Liver (tissue), 9 donors: ENCODE results near the gene BCL2L13. TPM values are rescaled to one million over a fixed set of nuclear protein-coding genes. Genes with fewer than 3 reads are reported as not detected.
"Not testable (repeated sequence)": the region's sequence is repeated elsewhere in the genome, so short reads cannot be mapped to it uniquely, and the experiment has no call there.

ENCODE experiments used
- DNase-seq: peaks from one replicate; pipeline ENCODE4 v3.0.0-alpha.2; 2017; ENCODE audit warnings: low spot score
- H3K27ac ChIP-seq, 2 donors: one replicate each; pipeline ENCODE4 v1.7.0; 2013; ENCODE audit warnings: inconsistent platforms in 2 of 2, low read length in 2 of 2, control low read depth in 1 of 2, low read depth in 1 of 2, mild to moderate bottlenecking in 1 of 2
- H3K27me3 ChIP-seq, 4 donors: one replicate each; pipeline versions ENCODE4 v1.6.1 to v1.7.0; 2013; ENCODE audit warnings: low read length in 3 of 4, inconsistent platforms in 1 of 4, mild to moderate bottlenecking in 1 of 4, moderate library complexity in 1 of 4; ENCODE audit not compliant: control insufficient read depth in 4 of 4, insufficient read depth in 4 of 4
- H3K36me3 ChIP-seq, 4 donors: one replicate each; pipeline versions ENCODE4 v1.6.1 to v1.7.0; 2013; ENCODE audit warnings: low read length in 3 of 4, mild to moderate bottlenecking in 3 of 4, low read depth in 1 of 4, moderate library complexity in 1 of 4; ENCODE audit not compliant: control insufficient read depth in 4 of 4, insufficient read depth in 3 of 4
- H3K4me1 ChIP-seq, 4 donors: one replicate each; pipeline versions ENCODE4 v1.6.1 to v1.7.0; 2013; ENCODE audit warnings: low read length in 3 of 4, mild to moderate bottlenecking in 3 of 4, moderate library complexity in 1 of 4; ENCODE audit not compliant: control insufficient read depth in 4 of 4, insufficient read depth in 4 of 4
- H3K4me3 ChIP-seq, 3 donors: one replicate each; pipeline versions ENCODE4 v1.6.1 to v1.7.0; 2013; ENCODE audit warnings: low read length in 3 of 3, control low read depth in 1 of 3, low read depth in 1 of 3, mild to moderate bottlenecking in 1 of 3
- H3K9ac ChIP-seq, 2 donors: one replicate each; pipeline ENCODE4 v1.7.0; 2013; ENCODE audit warnings: low read length in 2 of 2, mild to moderate bottlenecking in 2 of 2, moderate library complexity in 2 of 2, control low read depth in 1 of 2, low read depth in 1 of 2
- H3K9me3 ChIP-seq, 4 donors: one replicate each; pipeline versions ENCODE4 v1.6.1 to v1.7.0; 2013; ENCODE audit warnings: low read length in 3 of 4; ENCODE audit not compliant: control insufficient read depth in 4 of 4
- EGR1 ChIP-seq, 2 donors: IDR thresholded peaks; 2 replicates each; pipeline ENCODE4 v1.6.1; 2016 to 2018; ENCODE audit warnings: antibody characterized with exemption in 2 of 2, low read depth in 2 of 2
- FOXA1 ChIP-seq: IDR thresholded peaks from 2 replicates; pipeline ENCODE4 v1.6.1; 2016; ENCODE audit warnings: antibody characterized with exemption
- FOXA2 ChIP-seq: IDR thresholded peaks from 2 replicates; pipeline ENCODE4 v1.6.1; 2016; ENCODE audit warnings: antibody characterized with exemption
- GABPA ChIP-seq, 2 donors: IDR thresholded peaks in 1 of 2; conservative IDR thresholded peaks in 1 of 2; 2 replicates each; pipeline ENCODE4 v1.6.1; 2016; ENCODE audit warnings: antibody characterized with exemption in 2 of 2, mild to moderate bottlenecking in 1 of 2, moderate library complexity in 1 of 2
- HNF4A ChIP-seq, 2 donors: conservative IDR thresholded peaks; 2 replicates each; pipeline ENCODE4 v1.6.1; 2016; ENCODE audit warnings: antibody characterized with exemption in 2 of 2, mild to moderate bottlenecking in 2 of 2
- HNF4G ChIP-seq: IDR thresholded peaks from 2 replicates; pipeline ENCODE4 v1.6.1; 2016; ENCODE audit warnings: antibody characterized with exemption
- RAD21 ChIP-seq, 2 donors: IDR thresholded peaks; 2 replicates each; pipeline ENCODE4 v1.6.1; 2016; ENCODE audit warnings: antibody characterized with exemption in 2 of 2, mild to moderate bottlenecking in 2 of 2
- RXRA ChIP-seq, 2 donors: IDR thresholded peaks; 2 replicates each; pipeline ENCODE4 v1.6.1; 2017 to 2018; ENCODE audit warnings: antibody characterized with exemption in 2 of 2, mild to moderate bottlenecking in 1 of 2
- SP1 ChIP-seq: IDR thresholded peaks from 2 replicates; pipeline ENCODE4 v1.6.1; 2018; ENCODE audit warnings: antibody characterized with exemption, mild to moderate bottlenecking
- YY1 ChIP-seq: IDR thresholded peaks from 2 replicates; pipeline ENCODE4 v1.6.1; 2016; ENCODE audit warnings: antibody characterized with exemption, mild to moderate bottlenecking
- WGBS: extraction: QIAGEN DNeasy Blood & Tissue Kit; methylation state at CpG from one replicate; pipeline ENCODE4 v1.1.7; 2013; 5-methylcytosine and 5-hydroxymethylcytosine counted together
- polyA plus RNA-seq, 2 donors: library from polyadenylated mRNA; stranded (reverse) in 1 of 2; unstranded in 1 of 2; fragments of 200-250 nt in 1 of 2; fragments of >200 nt in 1 of 2; fragmentation: Nextera tagmentation in 1 of 2; extraction: Ambion mirVana in 1 of 2; gene quantifications; one replicate each; pipeline versions ENCODE4 v1.2.1 to v1.2.3, GENCODE V29; 2013 to 2015
- total RNA-seq, 2 donors: library from RNA; depleted of rRNA; stranded (reverse); fragments of >200 nt; gene quantifications; one replicate each; pipeline ENCODE4 v1.2.3, GENCODE V29; 2014
- TF ChIP-seq, protein P1 (sequence below): IDR thresholded peaks from 2 replicates; pipeline ENCODE4 v1.6.1; 2016; ENCODE audit warnings: antibody characterized with exemption, mild to moderate bottlenecking
- TF ChIP-seq, protein P2 (sequence below): IDR thresholded peaks from 2 replicates; pipeline ENCODE4 v1.6.1; 2016; ENCODE audit warnings: antibody characterized with exemption
- TF ChIP-seq, protein P3 (sequence below): IDR thresholded peaks from 2 replicates; pipeline ENCODE4 v1.6.1; 2016; ENCODE audit warnings: antibody characterized with exemption
- TF ChIP-seq, protein P4 (sequence below): fragments of 150-350 bp; IDR thresholded peaks from 2 replicates; pipeline ENCODE4 v1.5.1; 2017; ENCODE audit warnings: improper control_type of control experiment, low read depth, low read length; ENCODE audit not compliant: missing input control
- donor health status: healthy.
- donor health status: healthy.
- donor health status: healthy.
- donor health status: healthy.
- donor health status: healthy.

Gene BCL2L13
- total and polyA plus RNA-seq, 4 donors: 22.3 to 31.8 (median 24.5) TPM

DNA sequence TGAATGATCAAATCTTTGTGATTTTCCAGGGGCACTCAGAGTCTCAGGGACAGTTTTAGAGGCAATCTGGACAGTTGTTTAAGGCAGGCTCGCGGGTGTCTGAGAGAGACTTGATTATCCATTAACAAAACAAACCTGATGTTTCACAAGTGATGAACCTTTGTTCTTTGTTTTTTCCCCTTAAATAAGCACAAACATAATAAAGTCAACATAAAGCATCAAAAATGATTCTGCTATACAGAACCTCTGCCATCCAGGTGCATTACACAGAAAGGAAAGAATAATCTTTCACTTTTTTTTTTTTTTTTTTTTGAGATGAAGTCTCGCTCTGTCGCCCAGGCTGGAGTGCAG is 122.6 kb downstream of the BCL2L13 start:
- Histone ChIP-seq H3K9ac (peak overlapping the region in 1 of 2 donors; percentile 52), H3K36me3 (no peaks in the 10 kb centered on the region), H3K4me3 (no peak overlapping the region), H3K27me3 (no peaks in the 10 kb centered on the region), H3K9me3 (no peaks in the 10 kb centered on the region), H3K4me1 (peaks cover 2 to 33% (median 22%) of the 10 kb centered on the region in 4 donors), H3K27ac (peak overlapping the region; percentile 71 to 77)
- DNase-seq: no peak
- 28% methylated on average over 2 of the region's 4 CpGs for WGBS
- TF ChIP-seq, protein P1, sequence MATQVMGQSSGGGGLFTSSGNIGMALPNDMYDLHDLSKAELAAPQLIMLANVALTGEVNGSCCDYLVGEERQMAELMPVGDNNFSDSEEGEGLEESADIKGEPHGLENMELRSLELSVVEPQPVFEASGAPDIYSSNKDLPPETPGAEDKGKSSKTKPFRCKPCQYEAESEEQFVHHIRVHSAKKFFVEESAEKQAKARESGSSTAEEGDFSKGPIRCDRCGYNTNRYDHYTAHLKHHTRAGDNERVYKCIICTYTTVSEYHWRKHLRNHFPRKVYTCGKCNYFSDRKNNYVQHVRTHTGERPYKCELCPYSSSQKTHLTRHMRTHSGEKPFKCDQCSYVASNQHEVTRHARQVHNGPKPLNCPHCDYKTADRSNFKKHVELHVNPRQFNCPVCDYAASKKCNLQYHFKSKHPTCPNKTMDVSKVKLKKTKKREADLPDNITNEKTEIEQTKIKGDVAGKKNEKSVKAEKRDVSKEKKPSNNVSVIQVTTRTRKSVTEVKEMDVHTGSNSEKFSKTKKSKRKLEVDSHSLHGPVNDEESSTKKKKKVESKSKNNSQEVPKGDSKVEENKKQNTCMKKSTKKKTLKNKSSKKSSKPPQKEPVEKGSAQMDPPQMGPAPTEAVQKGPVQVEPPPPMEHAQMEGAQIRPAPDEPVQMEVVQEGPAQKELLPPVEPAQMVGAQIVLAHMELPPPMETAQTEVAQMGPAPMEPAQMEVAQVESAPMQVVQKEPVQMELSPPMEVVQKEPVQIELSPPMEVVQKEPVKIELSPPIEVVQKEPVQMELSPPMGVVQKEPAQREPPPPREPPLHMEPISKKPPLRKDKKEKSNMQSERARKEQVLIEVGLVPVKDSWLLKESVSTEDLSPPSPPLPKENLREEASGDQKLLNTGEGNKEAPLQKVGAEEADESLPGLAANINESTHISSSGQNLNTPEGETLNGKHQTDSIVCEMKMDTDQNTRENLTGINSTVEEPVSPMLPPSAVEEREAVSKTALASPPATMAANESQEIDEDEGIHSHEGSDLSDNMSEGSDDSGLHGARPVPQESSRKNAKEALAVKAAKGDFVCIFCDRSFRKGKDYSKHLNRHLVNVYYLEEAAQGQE: peak; percentile 27
- TF ChIP-seq RXRA (IDR thresholded peaks at IDR 0.05): peak; percentile 54 to 55
- TF ChIP-seq, protein P2, sequence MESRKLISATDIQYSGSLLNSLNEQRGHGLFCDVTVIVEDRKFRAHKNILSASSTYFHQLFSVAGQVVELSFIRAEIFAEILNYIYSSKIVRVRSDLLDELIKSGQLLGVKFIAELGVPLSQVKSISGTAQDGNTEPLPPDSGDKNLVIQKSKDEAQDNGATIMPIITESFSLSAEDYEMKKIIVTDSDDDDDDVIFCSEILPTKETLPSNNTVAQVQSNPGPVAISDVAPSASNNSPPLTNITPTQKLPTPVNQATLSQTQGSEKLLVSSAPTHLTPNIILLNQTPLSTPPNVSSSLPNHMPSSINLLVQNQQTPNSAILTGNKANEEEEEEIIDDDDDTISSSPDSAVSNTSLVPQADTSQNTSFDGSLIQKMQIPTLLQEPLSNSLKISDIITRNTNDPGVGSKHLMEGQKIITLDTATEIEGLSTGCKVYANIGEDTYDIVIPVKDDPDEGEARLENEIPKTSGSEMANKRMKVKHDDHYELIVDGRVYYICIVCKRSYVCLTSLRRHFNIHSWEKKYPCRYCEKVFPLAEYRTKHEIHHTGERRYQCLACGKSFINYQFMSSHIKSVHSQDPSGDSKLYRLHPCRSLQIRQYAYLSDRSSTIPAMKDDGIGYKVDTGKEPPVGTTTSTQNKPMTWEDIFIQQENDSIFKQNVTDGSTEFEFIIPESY: no peak
- peak in 1 of 2 donors; percentile 10 for TF ChIP-seq GABPA (IDR thresholded peaks at IDR 0.05 in 1 of 2, conservative IDR thresholded peaks at IDR 0.05 in 1 of 2)
- TF ChIP-seq SP1: peak; percentile 75
- TF ChIP-seq, protein P3, sequence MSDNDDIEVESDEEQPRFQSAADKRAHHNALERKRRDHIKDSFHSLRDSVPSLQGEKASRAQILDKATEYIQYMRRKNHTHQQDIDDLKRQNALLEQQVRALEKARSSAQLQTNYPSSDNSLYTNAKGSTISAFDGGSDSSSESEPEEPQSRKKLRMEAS: peak; percentile 15
- peak; percentile 33 for TF ChIP-seq HNF4G
- peak in 1 of 2 donors; percentile 13 for TF ChIP-seq EGR1 (IDR thresholded peaks at IDR 0.05; ENCODE audit: low read depth in 2 of 2)
- TF ChIP-seq YY1: peak; percentile 38
- TF ChIP-seq, protein P4, sequence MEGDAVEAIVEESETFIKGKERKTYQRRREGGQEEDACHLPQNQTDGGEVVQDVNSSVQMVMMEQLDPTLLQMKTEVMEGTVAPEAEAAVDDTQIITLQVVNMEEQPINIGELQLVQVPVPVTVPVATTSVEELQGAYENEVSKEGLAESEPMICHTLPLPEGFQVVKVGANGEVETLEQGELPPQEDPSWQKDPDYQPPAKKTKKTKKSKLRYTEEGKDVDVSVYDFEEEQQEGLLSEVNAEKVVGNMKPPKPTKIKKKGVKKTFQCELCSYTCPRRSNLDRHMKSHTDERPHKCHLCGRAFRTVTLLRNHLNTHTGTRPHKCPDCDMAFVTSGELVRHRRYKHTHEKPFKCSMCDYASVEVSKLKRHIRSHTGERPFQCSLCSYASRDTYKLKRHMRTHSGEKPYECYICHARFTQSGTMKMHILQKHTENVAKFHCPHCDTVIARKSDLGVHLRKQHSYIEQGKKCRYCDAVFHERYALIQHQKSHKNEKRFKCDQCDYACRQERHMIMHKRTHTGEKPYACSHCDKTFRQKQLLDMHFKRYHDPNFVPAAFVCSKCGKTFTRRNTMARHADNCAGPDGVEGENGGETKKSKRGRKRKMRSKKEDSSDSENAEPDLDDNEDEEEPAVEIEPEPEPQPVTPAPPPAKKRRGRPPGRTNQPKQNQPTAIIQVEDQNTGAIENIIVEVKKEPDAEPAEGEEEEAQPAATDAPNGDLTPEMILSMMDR: no peak
- TF ChIP-seq RAD21 (IDR thresholded peaks at IDR 0.05): no peak
- peak; percentile 70 to 76 for TF ChIP-seq HNF4A (conservative IDR thresholded peaks at IDR 0.05)
- TF ChIP-seq FOXA1: peak; percentile 46
- peak; percentile 64 for TF ChIP-seq FOXA2

DNA sequence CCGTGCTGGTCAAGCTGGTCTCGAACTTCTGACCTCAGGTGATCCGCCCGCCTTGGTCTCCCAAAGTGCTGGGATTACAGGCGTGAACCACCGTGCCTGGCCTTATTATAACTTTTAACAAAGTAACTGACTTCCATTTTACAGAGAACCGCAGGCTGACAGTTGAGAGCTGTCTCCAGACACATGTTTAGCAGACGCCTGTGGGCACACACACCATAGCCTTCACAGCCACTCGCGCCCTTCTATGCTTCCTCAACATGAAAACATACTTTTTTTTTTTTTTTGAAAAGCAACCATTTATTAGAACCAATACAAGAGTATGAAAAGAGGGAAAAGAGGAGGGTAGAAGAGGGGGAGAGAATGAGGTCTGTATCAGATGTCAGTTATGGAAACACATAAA is 124.9 kb downstream of the BCL2L13 start:
- H3K27ac ChIP-seq, H3K27me3 ChIP-seq, H3K9ac ChIP-seq, DNase-seq, H3K36me3 ChIP-seq, H3K4me3 ChIP-seq, H3K9me3 ChIP-seq: not testable (repeated sequence)
- H3K4me1 ChIP-seq: peaks cover 7 to 44% (median 34%) of the 10 kb centered on the region in 4 donors
- 90% methylated on average over 10 of the region's 10 CpGs for WGBS
